COLO829 (cell line): ENCODE data around the gene F12.

Experiments used
- DNase-seq: peaks from one replicate; pipeline ENCODE4 v3.0.0; 2012; ENCODE audit warnings: low spot score

Gene F12

DNA sequence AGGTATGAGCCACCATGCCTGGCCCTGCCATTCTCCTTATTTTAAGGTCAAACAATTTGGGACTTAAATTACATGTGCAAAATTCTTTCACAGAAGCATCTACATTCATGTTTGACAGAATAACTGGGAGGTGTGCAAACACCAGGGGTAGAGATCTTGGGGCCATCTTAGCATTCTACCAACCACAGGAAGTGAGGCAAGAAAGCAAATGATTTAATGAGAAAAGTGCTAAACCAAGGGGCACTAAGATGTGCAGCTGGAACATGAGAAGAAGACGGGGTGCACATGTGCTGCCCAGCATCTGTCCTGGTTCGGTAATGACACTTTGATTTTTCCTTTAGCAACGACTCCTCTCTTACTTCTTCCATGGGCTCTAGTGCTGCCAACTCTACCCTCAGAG is 1.2 kb upstream of the F12 start:
- DNase-seq, result no peak

DNA sequence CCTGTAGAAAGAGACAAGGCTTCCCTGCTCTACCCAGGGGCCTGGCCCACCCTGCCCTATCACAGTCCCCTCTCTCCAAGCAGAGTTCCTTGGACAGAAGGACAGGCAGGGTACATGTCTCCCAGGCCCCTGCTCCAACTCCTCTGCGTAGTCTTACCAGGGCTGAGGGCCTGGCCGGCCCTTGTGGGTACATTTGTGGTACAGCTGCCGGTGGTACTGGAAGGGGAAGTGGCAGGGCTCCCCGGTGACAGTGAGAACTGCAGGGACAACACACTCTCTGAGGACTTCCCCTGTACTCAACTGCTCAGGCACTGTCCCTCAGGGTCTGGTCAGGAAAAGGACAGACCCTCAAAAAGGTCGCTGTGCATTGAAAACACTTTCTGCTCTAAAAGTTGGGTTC is 3.6 kb downstream of the F12 start:
- DNase-seq, result no peak

DNA sequence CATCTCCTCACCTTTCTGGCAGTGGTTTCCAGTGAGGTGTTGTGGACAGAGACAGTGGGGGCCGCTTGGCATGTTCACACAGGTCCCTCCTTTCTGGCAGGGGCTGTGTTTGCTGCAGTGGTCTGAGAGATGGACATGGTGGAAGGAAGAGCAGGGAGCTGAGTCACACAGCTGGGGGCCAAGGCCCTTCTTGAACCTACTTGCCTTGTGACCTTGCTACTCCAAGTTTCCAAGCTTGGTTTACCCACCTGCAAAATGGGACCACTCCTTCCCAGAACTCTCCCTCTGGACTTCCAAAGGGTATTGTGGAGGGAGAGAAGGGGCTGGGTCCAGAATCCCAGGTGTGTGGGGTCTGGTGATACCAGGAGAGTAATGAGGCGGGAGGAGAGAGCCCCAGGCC is 4.1 kb downstream of the F12 start:
- DNase-seq, result no peak

GRCh38 chr5:177404641-177405179 is 4.7 kb downstream of the F12 start:
- no peak for DNase-seq

DNA sequence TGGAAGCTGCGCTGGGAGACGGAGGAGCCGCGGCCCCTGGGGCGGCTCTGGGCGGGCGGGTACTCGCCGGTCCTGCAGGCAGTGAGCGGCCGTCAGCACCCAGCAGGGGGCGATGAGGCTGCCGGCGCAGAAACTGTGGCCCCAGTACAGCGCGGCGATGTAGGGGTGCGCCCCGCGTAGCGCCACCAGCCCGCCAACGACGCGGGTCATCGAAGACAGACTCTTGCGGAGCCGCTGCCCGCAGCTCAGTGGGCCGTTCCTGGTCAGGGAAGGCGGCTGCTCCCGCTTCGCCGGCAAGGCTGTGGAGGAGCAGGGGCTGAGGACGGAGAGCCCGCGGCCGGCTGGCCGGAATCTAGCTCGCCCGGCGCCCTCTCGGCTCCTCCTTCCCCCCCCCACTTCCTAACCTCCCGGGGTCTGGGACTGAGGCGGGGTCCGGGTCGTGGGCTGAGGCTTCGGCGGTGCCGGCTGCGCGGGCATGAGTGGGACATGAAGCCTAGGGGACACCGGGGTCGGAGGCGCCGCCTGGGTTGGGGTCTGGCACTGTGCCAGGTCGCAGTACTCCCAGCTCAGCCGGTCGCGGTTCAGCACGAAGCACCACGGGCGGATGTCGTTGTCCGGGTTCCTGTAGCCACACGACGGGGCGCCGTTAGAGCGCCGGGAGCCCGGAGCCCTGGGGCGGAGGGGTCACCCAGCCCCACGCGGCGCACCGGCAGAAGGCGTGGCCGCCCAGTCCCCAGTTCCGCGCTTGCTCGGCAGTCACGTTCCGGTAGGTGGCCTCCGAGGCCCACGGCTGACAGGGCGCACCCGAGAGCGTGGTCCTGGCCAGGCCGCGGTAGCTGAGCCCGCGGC is 5.3 kb downstream of the F12 start:
- DNase-seq, result peak; percentile 56

- no peak for DNase-seq
These were observed 6.1 kb downstream of the F12 start for GRCh38 chr5:177403102-177403791.

DNA sequence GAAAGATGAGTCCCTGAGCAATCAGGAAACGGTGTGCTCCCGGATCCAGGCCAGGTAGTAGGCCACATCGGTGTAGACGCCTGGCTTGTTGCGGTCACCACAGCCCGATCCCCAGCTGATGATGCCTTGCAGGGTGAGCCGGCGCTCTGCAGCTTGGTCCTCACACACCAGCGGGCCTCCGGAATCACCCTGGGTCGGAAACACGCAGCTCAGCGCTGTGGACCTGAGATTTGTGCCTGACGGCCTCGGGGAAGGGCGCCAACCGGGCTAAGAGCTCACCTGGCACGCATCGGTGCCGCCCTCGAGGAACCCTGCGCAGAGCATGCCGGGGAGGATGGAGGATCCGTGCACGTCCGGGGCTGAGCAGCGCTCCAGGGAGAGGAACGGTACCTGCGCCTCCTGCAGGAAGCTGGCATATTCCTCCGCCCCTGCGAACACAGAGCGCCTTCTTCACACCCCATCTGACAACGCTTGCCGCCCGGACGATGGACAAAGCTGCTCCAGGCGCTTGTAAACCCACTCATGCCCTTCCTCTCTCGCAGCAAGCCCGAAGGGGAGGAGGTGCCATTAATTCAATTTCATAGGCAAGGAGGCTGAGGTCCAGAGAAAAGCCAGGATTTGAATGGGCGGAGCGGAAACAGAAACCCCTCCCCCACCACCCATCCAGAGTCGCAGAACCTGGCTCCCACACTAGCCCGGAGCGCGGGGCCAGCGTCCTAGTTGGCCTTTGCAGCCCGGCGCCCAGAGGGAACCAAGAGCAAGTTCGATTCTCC is 6.9 kb downstream of the F12 start:
- DNase-seq, result peak; percentile 43

- DNase-seq, result no peak
These were observed 9.1 kb downstream of the F12 start, which contains the start of gene PFN3 for GRCh38 chr5:177399997-177400868. TSS of gene PFN3 (minus strand) at chr5:177400661. CDS start at chr5:177400576, 85 bp downstream.

GRCh38 chr5:177397875-177398390 is 11.4 kb downstream of the F12 start:
- no peak for DNase-seq

DNA sequence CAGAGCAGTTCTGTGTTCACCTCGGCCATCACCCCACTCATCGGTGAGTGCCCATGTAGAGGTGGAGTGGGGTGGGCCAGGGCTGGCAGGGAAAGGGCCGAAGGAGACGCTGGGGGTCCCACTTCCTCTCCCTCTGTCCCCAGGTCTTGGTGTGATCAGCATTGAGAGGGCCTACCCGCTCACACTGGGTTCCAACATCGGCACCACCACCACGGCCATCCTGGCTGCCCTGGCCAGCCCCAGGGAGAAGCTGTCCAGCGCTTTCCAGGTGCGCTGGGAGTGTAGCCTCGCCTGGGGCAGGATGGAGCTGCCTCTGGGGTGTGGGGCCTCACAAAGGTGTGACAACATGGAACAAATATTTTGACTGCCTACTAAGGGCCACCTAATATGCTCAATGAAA is 12.6 kb downstream of the F12 start:
- DNase-seq, result no peak

GRCh38 chr5:177396078-177396477 is 13.3 kb downstream of the F12 start:
- no peak for DNase-seq

DNA sequence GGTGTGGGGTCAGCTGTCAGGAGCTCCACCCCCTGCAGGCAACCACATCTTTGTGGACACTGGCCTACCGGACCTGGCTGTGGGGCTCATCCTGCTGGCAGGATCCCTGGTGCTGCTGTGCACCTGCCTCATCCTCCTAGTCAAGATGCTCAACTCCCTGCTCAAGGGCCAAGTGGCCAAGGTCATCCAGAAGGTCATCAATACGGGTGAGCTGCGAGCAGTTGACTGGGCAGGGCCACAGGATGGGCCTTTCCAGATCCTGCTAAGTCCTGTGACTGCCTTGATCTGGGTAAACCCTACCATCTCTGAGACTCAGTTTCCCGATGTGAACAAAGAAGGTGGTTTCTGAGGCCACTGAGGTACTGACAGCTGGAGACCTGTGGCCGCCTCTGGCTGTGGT is 15.4 kb downstream of the F12 start:
- DNase-seq, result no peak

GRCh38 chr5:177393206-177393765 is 16.1 kb downstream of the F12 start:
- DNase-seq, result no peak

- no peak for DNase-seq
These were observed 16.6 kb downstream of the F12 start for GRCh38 chr5:177392765-177393164.

- peak; percentile 94 for DNase-seq
These were observed 18.7 kb downstream of the F12 start for GRCh38 chr5:177390363-177391300.

GRCh38 chr5:177389241-177390169 is 19.9 kb downstream of the F12 start:
- peak; percentile 93 for DNase-seq

GRCh38 chr5:177388521-177389052 is 20.8 kb downstream of the F12 start:
- no peak for DNase-seq

GRCh38 chr5:177387405-177387804 is 22.0 kb downstream of the F12 start:
- no peak for DNase-seq
